ENCODE measurements around the gene BMPER. TPM values are rescaled to one million over a fixed set of nuclear protein-coding genes. Genes with fewer than 3 reads are reported as not detected.

BMPER gene
- total RNA-seq, 2 experiments from 2014 or later = not detected

GRCh38 chr7:33959676-33960075 is 54.3 kb downstream of the BMPER start:
- CTCF ChIA-PET = no interaction called here
- Mint-ChIP-seq H3K4me1 (ENCODE audit: low read depth) (no peaks in the 10 kb centered on the region), H3K4me3 (no peak overlapping the region), H3K27ac (no peak overlapping the region), H3K27me3 (ENCODE audit: low read depth) (peaks cover 6% of the 10 kb centered on the region), H3K36me3 (ENCODE audit: low read depth) (no peaks in the 10 kb centered on the region), H3K9me3 (no peaks in the 10 kb centered on the region)
- intact Hi-C loops (cut with micrococcal nuclease) = no loop called here
- no peak for DNase-seq

DNA sequence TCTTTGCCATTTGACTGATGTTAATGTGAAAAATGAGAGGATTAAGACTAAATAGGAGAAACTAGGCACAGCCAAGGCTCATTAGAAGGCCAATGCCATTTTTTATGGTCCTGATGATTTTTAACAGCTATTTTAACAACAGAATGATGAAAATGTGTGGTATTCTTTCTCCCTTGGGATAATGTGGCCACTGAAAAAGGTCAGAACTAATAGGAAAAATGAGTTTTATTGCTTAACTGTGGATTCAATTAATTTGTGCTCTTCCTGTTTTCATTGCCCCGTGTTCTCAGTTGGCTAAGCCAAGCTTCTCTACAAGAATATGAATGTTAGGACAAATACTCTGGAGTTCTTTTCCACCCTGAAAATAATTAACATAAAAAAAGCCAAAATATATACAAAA is 56.6 kb downstream of the BMPER start:
- H3K27me3 Mint-ChIP-seq (ENCODE audit: low read depth) = peaks cover 6% of the 10 kb centered on the region
- no peak for DNase-seq
- no peaks in the 10 kb centered on the region for H3K4me1 Mint-ChIP-seq (ENCODE audit: low read depth)
- no peaks in the 10 kb centered on the region for H3K9me3 Mint-ChIP-seq
- intact Hi-C loops (cut with micrococcal nuclease) = no loop called here
- H3K27ac Mint-ChIP-seq = no peak overlapping the region
- H3K4me3 Mint-ChIP-seq = no peak overlapping the region
- CTCF ChIA-PET = interaction anchor here (0.6 to 1.2 kb wide), 2 partner anchors 15 to 1301 kb away, joined by 3 read pairs; no protein-coding TSS in a partner anchor
- no peaks in the 10 kb centered on the region for H3K36me3 Mint-ChIP-seq (ENCODE audit: low read depth)

- H3K4me1 Mint-ChIP-seq (ENCODE audit: low read depth) = no peaks in the 10 kb centered on the region
- no peaks in the 10 kb centered on the region for H3K36me3 Mint-ChIP-seq (ENCODE audit: low read depth)
- H3K27me3 Mint-ChIP-seq (ENCODE audit: low read depth) = peaks cover 4% of the 10 kb centered on the region
- H3K9me3 Mint-ChIP-seq = no peaks in the 10 kb centered on the region
- no peak overlapping the region for H3K27ac Mint-ChIP-seq
- no peak overlapping the region for H3K4me3 Mint-ChIP-seq
- intact Hi-C loops (cut with micrococcal nuclease) = no loop called here
- DNase-seq = no peak
- CTCF ChIA-PET = no interaction called here
Measured at GRCh38 chr7:33964417-33965182, 59.3 kb downstream of the BMPER start.

DNA sequence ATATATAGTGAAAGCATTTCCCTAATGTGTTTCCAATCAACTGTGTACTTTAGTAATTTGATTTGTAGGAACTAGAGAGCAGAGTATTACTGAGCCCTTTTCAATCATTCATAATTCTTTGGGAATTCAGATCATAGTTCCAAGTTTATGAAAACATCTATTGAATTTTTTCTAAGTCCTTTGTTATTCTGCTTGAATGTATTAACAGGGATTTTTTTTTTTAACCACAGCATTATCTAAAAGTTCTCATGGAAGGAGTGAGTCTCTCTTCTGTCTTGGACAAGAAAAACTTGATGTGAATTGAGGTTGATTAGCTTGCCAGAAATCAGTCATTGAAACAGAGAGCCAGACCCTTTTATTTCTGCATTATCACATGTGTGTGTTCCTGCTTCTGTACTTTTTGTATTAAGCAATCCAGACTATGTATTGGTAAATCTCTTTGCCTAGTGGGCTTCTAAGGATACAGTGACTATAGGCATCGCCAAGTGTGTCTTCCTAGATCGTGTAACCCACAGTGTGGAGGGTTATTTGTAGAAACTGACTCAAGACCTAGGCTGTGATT is 59.9 kb downstream of the BMPER start:
- Mint-ChIP-seq H3K4me1 (ENCODE audit: low read depth) (no peaks in the 10 kb centered on the region), H3K27ac (no peak overlapping the region), H3K36me3 (ENCODE audit: low read depth) (no peaks in the 10 kb centered on the region), H3K4me3 (no peak overlapping the region), H3K27me3 (ENCODE audit: low read depth) (peaks cover 4% of the 10 kb centered on the region), H3K9me3 (no peaks in the 10 kb centered on the region)
- intact Hi-C loops (cut with micrococcal nuclease) = no loop called here
- DNase-seq = no peak
- CTCF ChIA-PET = no interaction called here

DNA sequence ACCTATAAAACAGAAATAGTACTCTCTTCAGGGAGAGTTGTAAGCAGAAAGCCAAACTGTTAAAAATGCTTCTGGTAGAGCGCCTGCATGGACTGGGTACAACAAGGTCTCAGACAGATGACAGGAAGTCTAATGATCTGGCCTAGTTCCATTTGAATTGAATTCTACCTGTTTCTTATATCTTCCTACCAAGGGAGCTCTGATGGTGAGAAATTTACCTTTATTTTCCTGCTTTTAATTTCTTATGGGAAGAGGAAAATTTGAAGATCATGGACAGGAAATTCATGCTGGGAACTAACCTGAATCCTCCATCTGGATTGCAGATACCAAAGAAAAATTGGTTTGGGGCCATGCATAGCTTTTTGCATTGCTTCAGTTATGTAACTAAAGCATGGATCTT is 63.3 kb downstream of the BMPER start:
- H3K9me3 Mint-ChIP-seq = no peaks in the 10 kb centered on the region
- H3K36me3 Mint-ChIP-seq (ENCODE audit: low read depth) = no peaks in the 10 kb centered on the region
- H3K4me1 Mint-ChIP-seq (ENCODE audit: low read depth) = no peaks in the 10 kb centered on the region
- no peak overlapping the region for H3K27ac Mint-ChIP-seq
- DNase-seq = no peak
- intact Hi-C loops (cut with micrococcal nuclease) = no loop called here
- no peak overlapping the region for H3K4me3 Mint-ChIP-seq
- CTCF ChIA-PET = no interaction called here
- H3K27me3 Mint-ChIP-seq (ENCODE audit: low read depth) = peaks cover 3% of the 10 kb centered on the region

DNA sequence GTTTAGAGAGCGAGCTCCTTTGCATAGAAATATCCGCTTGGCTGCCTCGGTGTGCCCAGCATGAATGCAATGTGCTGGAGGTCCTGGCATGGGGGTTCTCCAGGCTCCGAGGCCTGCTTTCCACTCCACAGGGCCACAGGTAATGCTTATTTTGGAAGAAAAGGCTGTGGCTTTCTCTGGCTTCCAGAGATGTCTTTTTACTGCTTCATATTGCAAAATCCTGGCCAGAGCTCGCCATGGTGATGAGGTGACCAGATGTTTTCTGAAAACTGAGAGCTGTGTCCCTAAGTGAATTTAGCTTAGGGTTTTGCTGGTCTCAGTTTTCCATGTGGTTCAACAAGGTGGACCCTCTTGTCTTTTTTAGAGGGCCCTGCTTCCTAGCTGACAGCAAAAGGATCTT is 65.2 kb downstream of the BMPER start:
- Mint-ChIP-seq H3K27me3 (ENCODE audit: low read depth) (no peaks in the 10 kb centered on the region), H3K4me1 (ENCODE audit: low read depth) (no peaks in the 10 kb centered on the region), H3K9me3 (no peaks in the 10 kb centered on the region), H3K4me3 (no peak overlapping the region), H3K36me3 (ENCODE audit: low read depth) (no peaks in the 10 kb centered on the region), H3K27ac (no peak overlapping the region)
- intact Hi-C loops (cut with micrococcal nuclease) = no loop called here
- CTCF ChIA-PET = interaction anchor here (0.6 kb wide), 1 partner anchor 14 kb away, joined by 4 read pairs; no protein-coding TSS in a partner anchor
- no peak for DNase-seq

DNA sequence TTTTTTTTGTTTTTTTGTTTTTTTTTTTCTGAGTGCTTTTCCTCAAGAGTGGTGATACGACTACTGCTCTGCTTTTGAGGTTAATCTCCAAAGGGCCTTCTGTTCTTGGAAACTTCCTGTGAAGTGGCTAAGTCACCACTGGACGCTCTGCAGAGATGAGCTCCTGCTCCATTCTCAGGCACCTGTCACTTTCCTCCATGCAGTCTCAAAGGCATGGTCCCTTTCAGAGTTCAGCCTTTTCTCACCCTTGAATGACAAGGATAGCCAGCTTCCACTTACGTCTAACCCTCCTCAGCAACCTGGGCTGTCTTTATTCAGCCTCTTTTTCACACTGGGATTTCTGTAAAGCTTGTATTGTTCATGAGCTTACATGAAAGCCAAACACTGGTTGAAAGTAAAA is 65.8 kb downstream of the BMPER start:
- CTCF ChIA-PET = interaction anchor here (0.6 kb wide), 1 partner anchor 14 kb away, joined by 4 read pairs; no protein-coding TSS in a partner anchor
- intact Hi-C loops (cut with micrococcal nuclease) = no loop called here
- Mint-ChIP-seq H3K27me3 (ENCODE audit: low read depth) (no peaks in the 10 kb centered on the region), H3K36me3 (ENCODE audit: low read depth) (no peaks in the 10 kb centered on the region), H3K4me3 (no peak overlapping the region), H3K27ac (no peak overlapping the region), H3K9me3 (no peaks in the 10 kb centered on the region), H3K4me1 (ENCODE audit: low read depth) (no peaks in the 10 kb centered on the region)
- DNase-seq = no peak

- Mint-ChIP-seq H3K4me1 (ENCODE audit: low read depth) (no peaks in the 10 kb centered on the region), H3K36me3 (ENCODE audit: low read depth) (no peaks in the 10 kb centered on the region), H3K9me3 (no peaks in the 10 kb centered on the region), H3K4me3 (no peak overlapping the region), H3K27me3 (ENCODE audit: low read depth) (no peaks in the 10 kb centered on the region), H3K27ac (no peak overlapping the region)
- no peak for DNase-seq
- intact Hi-C loops (cut with micrococcal nuclease) = no loop called here
- CTCF ChIA-PET = no interaction called here
Measured at GRCh38 chr7:33973231-33974015, 68.1 kb downstream of the BMPER start.

- no peak for DNase-seq
- no peaks in the 10 kb centered on the region for H3K9me3 Mint-ChIP-seq
- CTCF ChIA-PET = no interaction called here
- H3K4me1 Mint-ChIP-seq (ENCODE audit: low read depth) = no peaks in the 10 kb centered on the region
- H3K4me3 Mint-ChIP-seq = no peak overlapping the region
- intact Hi-C loops (cut with micrococcal nuclease) = no loop called here
- no peaks in the 10 kb centered on the region for H3K36me3 Mint-ChIP-seq (ENCODE audit: low read depth)
- no peak overlapping the region for H3K27ac Mint-ChIP-seq
- peaks cover 4% of the 10 kb centered on the region for H3K27me3 Mint-ChIP-seq (ENCODE audit: low read depth)
Measured at GRCh38 chr7:33979300-33979806, 74.0 kb downstream of the BMPER start.

DNA sequence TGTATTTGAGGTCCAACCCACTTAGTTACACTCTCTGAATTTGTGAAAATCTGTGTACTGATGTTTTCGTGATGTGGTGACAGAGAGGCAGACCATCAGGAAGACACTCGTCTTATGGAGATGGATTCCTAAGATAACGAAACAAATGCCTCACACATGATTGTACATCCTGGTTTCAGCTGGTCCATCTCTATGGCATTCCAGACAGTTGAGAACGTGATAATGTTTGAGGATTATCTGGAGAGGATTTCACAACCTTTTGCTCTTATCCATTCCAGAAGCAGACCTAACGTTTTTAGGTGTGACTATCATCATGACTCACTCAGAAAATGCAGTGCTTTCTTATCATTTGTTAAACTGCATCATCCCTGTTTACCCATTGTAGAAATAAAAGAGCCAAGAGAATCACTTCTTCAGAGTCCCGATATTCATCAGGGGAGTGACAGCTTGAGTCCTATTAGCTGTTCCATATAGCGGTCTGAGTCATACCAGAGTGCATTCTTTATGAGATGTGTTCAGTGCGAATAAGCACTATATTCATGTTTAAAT is 74.5 kb downstream of the BMPER start:
- Mint-ChIP-seq H3K9me3 (no peaks in the 10 kb centered on the region), H3K4me3 (no peak overlapping the region), H3K4me1 (ENCODE audit: low read depth) (no peaks in the 10 kb centered on the region), H3K36me3 (ENCODE audit: low read depth) (no peaks in the 10 kb centered on the region), H3K27ac (no peak overlapping the region), H3K27me3 (ENCODE audit: low read depth) (peaks cover 4% of the 10 kb centered on the region)
- CTCF ChIA-PET = no interaction called here
- DNase-seq = no peak
- intact Hi-C loops (cut with micrococcal nuclease) = no loop called here

DNA sequence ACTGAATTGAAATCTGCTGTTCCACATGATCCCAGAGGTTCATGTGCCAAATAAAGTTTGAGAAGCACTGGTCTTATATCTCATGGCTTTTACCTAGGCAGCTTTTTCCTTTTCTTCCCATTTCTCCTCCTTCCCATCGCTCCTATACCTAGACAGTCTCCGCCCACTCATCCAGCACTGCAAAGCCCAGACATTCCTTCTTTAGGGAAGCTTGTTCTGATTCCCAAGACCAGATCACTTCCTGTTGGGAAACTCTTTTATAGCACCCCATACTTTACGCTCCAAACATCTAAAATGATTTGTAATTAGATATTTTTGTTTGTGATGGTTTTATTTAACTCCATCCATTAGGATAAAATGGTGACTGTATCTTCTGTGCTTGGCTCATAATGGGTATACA is 75.9 kb downstream of the BMPER start:
- no peaks in the 10 kb centered on the region for H3K4me1 Mint-ChIP-seq (ENCODE audit: low read depth)
- DNase-seq = no peak
- no peak overlapping the region for H3K4me3 Mint-ChIP-seq
- H3K27me3 Mint-ChIP-seq (ENCODE audit: low read depth) = peaks cover 4% of the 10 kb centered on the region
- intact Hi-C loops (cut with micrococcal nuclease) = no loop called here
- H3K9me3 Mint-ChIP-seq = no peaks in the 10 kb centered on the region
- CTCF ChIA-PET = no interaction called here
- no peak overlapping the region for H3K27ac Mint-ChIP-seq
- no peaks in the 10 kb centered on the region for H3K36me3 Mint-ChIP-seq (ENCODE audit: low read depth)

- H3K27me3 Mint-ChIP-seq (ENCODE audit: low read depth) = peaks cover 4% of the 10 kb centered on the region
- no peak overlapping the region for H3K4me3 Mint-ChIP-seq
- intact Hi-C loops (cut with micrococcal nuclease) = no loop called here
- DNase-seq = no peak
- H3K9me3 Mint-ChIP-seq = no peaks in the 10 kb centered on the region
- CTCF ChIA-PET = no interaction called here
- H3K27ac Mint-ChIP-seq = no peak overlapping the region
- H3K4me1 Mint-ChIP-seq (ENCODE audit: low read depth) = no peaks in the 10 kb centered on the region
- H3K36me3 Mint-ChIP-seq (ENCODE audit: low read depth) = no peaks in the 10 kb centered on the region
Measured at GRCh38 chr7:33981671-33982424, 76.5 kb downstream of the BMPER start.

Data from activated naive CD4-positive, alpha-beta T cell treated with anti-CD3 and anti-CD28 coated beads for 36 hours (primary cell).